Nephron progenitor cell (in vitro differentiated cells): ENCODE results near the gene OR2A25.

Experiments used
- DNase-seq: peaks from one replicate; pipeline ENCODE4 v3.0.0; 2021
- H3K27ac Mint-ChIP-seq: 2 replicates; pipeline ENCODE4 v1.8.0; 2021; ENCODE audit warnings: mild to moderate bottlenecking, moderate library complexity, mixed read lengths
- H3K27me3 Mint-ChIP-seq: 2 replicates; pipeline ENCODE4 v1.8.0; 2021; ENCODE audit warnings: mild to moderate bottlenecking, low read depth, mixed read lengths; ENCODE audit not compliant: poor library complexity
- H3K36me3 Mint-ChIP-seq: 2 replicates; pipeline ENCODE4 v1.8.0; 2021; ENCODE audit warnings: low read depth, mixed read lengths
- H3K4me1 Mint-ChIP-seq: 2 replicates; pipeline ENCODE4 v1.8.0; 2021; ENCODE audit warnings: mixed read lengths
- H3K4me3 Mint-ChIP-seq: 2 replicates; pipeline ENCODE4 v1.8.0; 2021; ENCODE audit warnings: mild to moderate bottlenecking, moderate library complexity, mixed read lengths
- H3K9me3 Mint-ChIP-seq: 2 replicates; pipeline ENCODE4 v1.8.0; 2021; ENCODE audit warnings: mild to moderate bottlenecking, moderate library complexity, mixed read lengths
- CTCF ChIP-seq: fragments of 200-600 bp; sonication (generic); IDR thresholded peaks from 2 replicates; pipeline ENCODE4 v1.5.0; 2021; ENCODE audit warnings: antibody characterized with exemption

OR2A25 gene

GRCh38 chr7:144035385-144035784, 34.2 kb upstream of the OR2A25 start:
- Mint-ChIP-seq H3K9me3 (no peaks in the 10 kb centered on the region), H3K4me3 (no peak overlapping the region), H3K27ac (no peak overlapping the region), H3K36me3 (no peaks in the 10 kb centered on the region), H3K27me3 (no peaks in the 10 kb centered on the region), H3K4me1 (no peaks in the 10 kb centered on the region)
- TF ChIP-seq CTCF = no peak
- no peak for DNase-seq

GRCh38 chr7:144036302-144036885, 33.2 kb upstream of the OR2A25 start:
- Mint-ChIP-seq H3K27ac (no peak overlapping the region), H3K4me1 (no peaks in the 10 kb centered on the region), H3K4me3 (no peak overlapping the region), H3K36me3 (no peaks in the 10 kb centered on the region), H3K27me3 (no peaks in the 10 kb centered on the region), H3K9me3 (no peaks in the 10 kb centered on the region)
- DNase-seq = no peak
- no peak for TF ChIP-seq CTCF

- no peak for DNase-seq
- Mint-ChIP-seq H3K27me3 (no peaks in the 10 kb centered on the region), H3K4me3 (no peak overlapping the region), H3K36me3 (no peaks in the 10 kb centered on the region), H3K27ac (no peak overlapping the region), H3K4me1 (no peaks in the 10 kb centered on the region), H3K9me3 (no peaks in the 10 kb centered on the region)
- no peak for TF ChIP-seq CTCF
Measured at GRCh38 chr7:144037414-144038035, 32.1 kb upstream of the OR2A25 start.

GRCh38 chr7:144038887-144039286, 30.7 kb upstream of the OR2A25 start:
- no peak for DNase-seq
- no peak for TF ChIP-seq CTCF
- Mint-ChIP-seq H3K4me3 (no peak overlapping the region), H3K27me3 (no peaks in the 10 kb centered on the region), H3K9me3 (no peaks in the 10 kb centered on the region), H3K36me3 (no peaks in the 10 kb centered on the region), H3K4me1 (no peaks in the 10 kb centered on the region), H3K27ac (no peak overlapping the region)

GRCh38 chr7:144048648-144049047, 21.0 kb upstream of the OR2A25 start, which contains the start of gene OR2A5:
Gene OR2A5, plus strand, starts transcription at chr7:144048948. Its CDS starts 1,454 bp downstream, at chr7:144050402.
- H3K4me1 Mint-ChIP-seq = peaks cover 40% of the 10 kb centered on the region
- H3K36me3 Mint-ChIP-seq = no peaks in the 10 kb centered on the region
- peaks cover 3% of the 10 kb centered on the region for H3K27me3 Mint-ChIP-seq
- H3K27ac Mint-ChIP-seq = no peak within 1 kb of the TSS
- DNase-seq = no peak
- H3K9me3 Mint-ChIP-seq = no peaks in the 10 kb centered on the region
- no peak for TF ChIP-seq CTCF
- no peak within 1 kb of the TSS for H3K4me3 Mint-ChIP-seq

- TF ChIP-seq CTCF = no peak
- DNase-seq = no peak
- H3K27me3 Mint-ChIP-seq = peaks cover 3% of the 10 kb centered on the region
- H3K4me3 Mint-ChIP-seq = no peak overlapping the region
- H3K4me1 Mint-ChIP-seq = peaks cover 40% of the 10 kb centered on the region
- H3K27ac Mint-ChIP-seq = no peak overlapping the region
- no peaks in the 10 kb centered on the region for H3K9me3 Mint-ChIP-seq
- no peaks in the 10 kb centered on the region for H3K36me3 Mint-ChIP-seq
Measured at GRCh38 chr7:144049491-144049890, 20.1 kb upstream of the OR2A25 start.
